ENCODE measurements around the gene LRP6.

GRCh38 chr12:12097891-12098690, 168.8 kb downstream of the LRP6 start:
- TF ChIP-seq, protein P1, sequence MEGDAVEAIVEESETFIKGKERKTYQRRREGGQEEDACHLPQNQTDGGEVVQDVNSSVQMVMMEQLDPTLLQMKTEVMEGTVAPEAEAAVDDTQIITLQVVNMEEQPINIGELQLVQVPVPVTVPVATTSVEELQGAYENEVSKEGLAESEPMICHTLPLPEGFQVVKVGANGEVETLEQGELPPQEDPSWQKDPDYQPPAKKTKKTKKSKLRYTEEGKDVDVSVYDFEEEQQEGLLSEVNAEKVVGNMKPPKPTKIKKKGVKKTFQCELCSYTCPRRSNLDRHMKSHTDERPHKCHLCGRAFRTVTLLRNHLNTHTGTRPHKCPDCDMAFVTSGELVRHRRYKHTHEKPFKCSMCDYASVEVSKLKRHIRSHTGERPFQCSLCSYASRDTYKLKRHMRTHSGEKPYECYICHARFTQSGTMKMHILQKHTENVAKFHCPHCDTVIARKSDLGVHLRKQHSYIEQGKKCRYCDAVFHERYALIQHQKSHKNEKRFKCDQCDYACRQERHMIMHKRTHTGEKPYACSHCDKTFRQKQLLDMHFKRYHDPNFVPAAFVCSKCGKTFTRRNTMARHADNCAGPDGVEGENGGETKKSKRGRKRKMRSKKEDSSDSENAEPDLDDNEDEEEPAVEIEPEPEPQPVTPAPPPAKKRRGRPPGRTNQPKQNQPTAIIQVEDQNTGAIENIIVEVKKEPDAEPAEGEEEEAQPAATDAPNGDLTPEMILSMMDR (IDR thresholded peaks at IDR 0.05; ENCODE audit: control extremely low read depth in 1 of 3, insufficient read depth in 1 of 3, low read depth in 1 of 3, low read length in 3 of 3) = no peak
- TF ChIP-seq RAD21 (IDR thresholded peaks at IDR 0.05 in 1 of 2, conservative IDR thresholded peaks at IDR 0.05 in 1 of 2; ENCODE audit: low read depth in 2 of 2, low read length in 2 of 2) = no peak
- TF ChIP-seq TCF12 (IDR thresholded peaks at IDR 0.05; ENCODE audit: low read depth, low read length) = no peak
- TF ChIP-seq JUND (IDR thresholded peaks at IDR 0.05; ENCODE audit: low read length) = no peak
- no peak for TF ChIP-seq RBBP5 (IDR thresholded peaks at IDR 0.05; ENCODE audit: borderline replicate concordance, low read depth, low read length)
- TF ChIP-seq JUN (IDR thresholded peaks at IDR 0.05; ENCODE audit: low read depth, low read length) = no peak

Measured in H1 (cell line).